Epithelial cell of esophagus (primary cell): ENCODE results near the gene ZSCAN25.

Source experiments
- DNase-seq: peaks from one replicate; pipeline ENCODE4 v3.0.0; 2010; ENCODE audit warnings: low read depth
- H3K4me3 ChIP-seq: 2 replicates; pipeline ENCODE4 v1.5.1; 2011; ENCODE audit warnings: mild to moderate bottlenecking, low read length, control low read depth
- TF ChIP-seq, protein P1 (sequence below): IDR thresholded peaks from 2 replicates; pipeline ENCODE4 v1.5.1; 2011; ENCODE audit warnings: low read depth, mild to moderate bottlenecking, low read length, control low read depth, inconsistent platforms; ENCODE audit not compliant: insufficient read depth; ENCODE audit errors: missing control alignments

Gene ZSCAN25

GRCh38 chr7:99667179-99667578 is 50.4 kb downstream of the ZSCAN25 start:
- H3K4me3 ChIP-seq = no peak overlapping the region
- TF ChIP-seq, protein P1, sequence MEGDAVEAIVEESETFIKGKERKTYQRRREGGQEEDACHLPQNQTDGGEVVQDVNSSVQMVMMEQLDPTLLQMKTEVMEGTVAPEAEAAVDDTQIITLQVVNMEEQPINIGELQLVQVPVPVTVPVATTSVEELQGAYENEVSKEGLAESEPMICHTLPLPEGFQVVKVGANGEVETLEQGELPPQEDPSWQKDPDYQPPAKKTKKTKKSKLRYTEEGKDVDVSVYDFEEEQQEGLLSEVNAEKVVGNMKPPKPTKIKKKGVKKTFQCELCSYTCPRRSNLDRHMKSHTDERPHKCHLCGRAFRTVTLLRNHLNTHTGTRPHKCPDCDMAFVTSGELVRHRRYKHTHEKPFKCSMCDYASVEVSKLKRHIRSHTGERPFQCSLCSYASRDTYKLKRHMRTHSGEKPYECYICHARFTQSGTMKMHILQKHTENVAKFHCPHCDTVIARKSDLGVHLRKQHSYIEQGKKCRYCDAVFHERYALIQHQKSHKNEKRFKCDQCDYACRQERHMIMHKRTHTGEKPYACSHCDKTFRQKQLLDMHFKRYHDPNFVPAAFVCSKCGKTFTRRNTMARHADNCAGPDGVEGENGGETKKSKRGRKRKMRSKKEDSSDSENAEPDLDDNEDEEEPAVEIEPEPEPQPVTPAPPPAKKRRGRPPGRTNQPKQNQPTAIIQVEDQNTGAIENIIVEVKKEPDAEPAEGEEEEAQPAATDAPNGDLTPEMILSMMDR = no peak
- DNase-seq = no peak

DNA sequence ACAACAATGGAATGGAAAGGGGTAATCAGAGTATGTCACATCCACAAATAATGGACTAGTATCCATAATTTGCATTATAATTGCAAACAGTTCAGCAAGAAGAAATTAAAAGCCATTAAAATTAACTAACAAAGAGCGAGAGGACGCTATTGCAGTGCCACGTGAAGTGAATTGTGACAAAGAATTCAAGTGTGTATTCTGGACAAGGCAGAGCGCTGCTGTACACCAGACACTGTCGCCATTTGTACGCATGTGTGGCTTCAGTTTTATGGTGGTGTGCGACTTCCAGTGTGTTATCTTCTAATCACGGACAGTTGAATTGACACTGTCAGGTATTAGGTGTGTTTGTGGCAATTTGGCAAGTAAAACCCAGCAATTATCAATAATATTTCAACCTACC is 51.8 kb downstream of the ZSCAN25 start:
- H3K4me3 ChIP-seq = no peak overlapping the region
- DNase-seq = no peak
- TF ChIP-seq, protein P1 = no peak

- H3K4me3 ChIP-seq = no peak overlapping the region
- TF ChIP-seq, protein P1 = no peak
- DNase-seq = no peak
Observed at GRCh38 chr7:99669782-99670181, 53.0 kb downstream of the ZSCAN25 start.

DNA sequence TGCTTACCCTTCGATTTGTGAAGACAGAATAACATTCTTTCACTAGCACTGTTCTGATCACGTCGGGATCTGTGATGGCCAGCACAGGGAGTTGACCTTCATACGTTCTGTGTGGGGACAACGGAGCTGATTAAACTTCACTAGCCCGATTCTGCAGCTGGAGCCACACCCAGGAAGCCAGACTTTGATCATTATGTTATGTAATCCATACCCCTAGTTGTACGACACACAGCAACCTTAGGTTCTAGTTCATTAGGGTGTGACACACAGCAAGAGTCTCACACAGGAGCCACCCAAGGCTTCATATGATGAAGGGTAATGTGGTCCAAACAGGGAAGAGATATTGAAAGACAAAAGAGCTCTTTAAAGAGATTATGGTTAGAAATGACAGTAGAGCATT is 55.8 kb downstream of the ZSCAN25 start:
- TF ChIP-seq, protein P1 = no peak
- no peak for DNase-seq
- H3K4me3 ChIP-seq = no peak overlapping the region

DNA sequence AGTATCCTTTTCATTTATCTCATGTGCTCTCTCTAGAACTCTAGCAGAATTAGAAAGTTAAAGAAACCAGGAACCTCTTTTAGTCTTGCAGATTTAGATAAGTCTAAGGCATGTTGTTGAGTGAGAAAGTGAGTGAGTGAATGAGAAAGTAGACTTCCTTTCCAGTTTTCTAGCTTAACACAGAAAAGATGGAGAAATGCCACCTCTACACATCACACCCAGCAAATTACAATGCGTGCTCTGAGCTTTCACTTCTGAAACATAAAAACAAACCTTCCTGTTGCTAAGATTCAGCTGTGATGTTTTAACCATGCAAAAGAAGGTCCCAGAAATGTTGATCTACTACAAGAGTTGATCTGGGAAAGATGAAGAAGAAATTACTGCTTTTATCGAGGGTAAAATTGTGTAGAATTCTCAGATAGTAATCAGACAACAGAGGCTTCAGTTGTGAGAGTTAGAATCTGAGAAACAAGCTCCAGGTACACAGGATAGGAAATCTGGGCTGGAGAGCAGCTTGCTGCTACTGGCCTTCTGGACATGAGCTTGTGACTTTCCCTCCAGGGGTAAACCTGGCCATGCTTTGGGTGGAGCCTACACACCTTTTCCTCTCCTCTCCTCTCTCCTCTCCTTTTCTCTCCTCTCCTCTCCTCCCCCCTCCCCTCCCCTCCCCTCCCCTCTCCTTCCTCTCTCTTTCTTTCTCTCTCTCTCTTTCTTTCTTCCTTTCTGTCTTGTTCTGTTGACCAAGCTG is 58.4 kb downstream of the ZSCAN25 start:
- TF ChIP-seq, protein P1 = no peak
- no peak for DNase-seq
- no peak overlapping the region for H3K4me3 ChIP-seq

- no peak for DNase-seq
- no peak overlapping the region for H3K4me3 ChIP-seq
- TF ChIP-seq, protein P1 = no peak
Observed at GRCh38 chr7:99677013-99677647, 60.4 kb downstream of the ZSCAN25 start.
